Endodermal cell (in vitro differentiated cells): Measurements from ENCODE around the gene BCCIP. TPM values are rescaled to one million over a fixed set of nuclear protein-coding genes. Genes with fewer than 3 reads are reported as not detected.

Source experiments
- DNase-seq: peaks from one replicate; pipeline ENCODE4 v3.0.0-alpha.2; 2017
- H3K27ac ChIP-seq: 2 replicates; pipeline ENCODE4 v1.5.1; 2013; ENCODE audit warnings: mild to moderate bottlenecking, low read depth, low read length, moderate library complexity
- H3K27me3 ChIP-seq: 2 replicates; pipeline ENCODE4 v1.6.1; 2013; ENCODE audit warnings: mild to moderate bottlenecking, low read length, moderate library complexity; ENCODE audit not compliant: insufficient read depth, control insufficient read depth, poor library complexity, severe bottlenecking
- H3K36me3 ChIP-seq: 2 replicates; pipeline ENCODE4 v1.7.0; 2013; ENCODE audit warnings: mild to moderate bottlenecking, low read length, moderate library complexity; ENCODE audit not compliant: control insufficient read depth, insufficient read depth
- H3K4me1 ChIP-seq: one replicate; pipeline ENCODE4 v1.7.0; 2013; ENCODE audit warnings: low read length; ENCODE audit not compliant: control insufficient read depth, insufficient read depth
- H3K4me3 ChIP-seq: 2 replicates; pipeline ENCODE4 v1.5.1; 2013; ENCODE audit warnings: mild to moderate bottlenecking, low read length, moderate library complexity
- H3K9ac ChIP-seq: 2 replicates; pipeline ENCODE4 v1.6.1; 2013; ENCODE audit warnings: mild to moderate bottlenecking, low read length, moderate library complexity; ENCODE audit not compliant: poor library complexity, severe bottlenecking; ENCODE audit errors: extremely low read depth
- H3K9me3 ChIP-seq: 2 replicates; pipeline ENCODE4 v1.6.1; 2013; ENCODE audit warnings: mild to moderate bottlenecking, low read length, moderate library complexity; ENCODE audit not compliant: control insufficient read depth
- H3K27ac Mint-ChIP-seq: 2 replicates; pipeline ENCODE4 v1.8.0; 2020; ENCODE audit warnings: mixed read lengths
- H3K27me3 Mint-ChIP-seq: 2 replicates; pipeline ENCODE4 v1.8.0; 2021; ENCODE audit warnings: mild to moderate bottlenecking, mixed read lengths; ENCODE audit not compliant: insufficient read depth
- H3K36me3 Mint-ChIP-seq: 2 replicates; pipeline ENCODE4 v1.8.0; 2020; ENCODE audit warnings: low read depth, mixed read lengths
- H3K4me1 Mint-ChIP-seq: 2 replicates; pipeline ENCODE4 v1.8.0; 2020; ENCODE audit warnings: mixed read lengths
- H3K4me3 Mint-ChIP-seq: 2 replicates; pipeline ENCODE4 v1.8.0; 2020; ENCODE audit warnings: mild to moderate bottlenecking, moderate library complexity, mixed read lengths
- H3K9me3 Mint-ChIP-seq: 2 replicates; pipeline ENCODE4 v1.8.0; 2020; ENCODE audit warnings: mild to moderate bottlenecking, mixed read lengths
- CTCF ChIP-seq: fragments of 200-600 bp; sonication (generic); conservative IDR thresholded peaks from 2 replicates; pipeline ENCODE4 v1.5.0; 2021; ENCODE audit warnings: antibody characterized with exemption, mild to moderate bottlenecking
- WGBS, 2 experiments: methylation state at CpG; one replicate each; pipeline versions ENCODE4 v1.1.5 to v1.1.7; 2013; ENCODE audit warnings: missing lambda C conversion rate in 2 of 2, mixed read lengths in 1 of 2; ENCODE audit not compliant: insufficient coverage in 1 of 2, insufficient read length in 1 of 2; 5-methylcytosine and 5-hydroxymethylcytosine counted together
- total RNA-seq, 2 donors: library from RNA; stranded (reverse); fragmentation: NEBNext Ultra II Directional in 1 of 2; extraction: Animal tissue kit (Norgen Biotek cat#: 25700) in 1 of 2; gene quantifications; 2 replicates in 1 of 2; 3 replicates in 1 of 2; pipeline ENCODE4 v1.2.1, GENCODE V29; 2021

The BCCIP gene
- total RNA-seq, 2 donors from 2014 or later, result 84.4 to 93.8 TPM

GRCh38 chr10:125792342-125793300 lies 30.7 kb upstream of the BCCIP start:
- Mint-ChIP-seq H3K4me3 (no peak overlapping the region), H3K4me1 (peaks cover 9% of the 10 kb centered on the region), H3K27ac (no peak overlapping the region), H3K27me3 (no peaks in the 10 kb centered on the region), H3K9me3 (no peaks in the 10 kb centered on the region), H3K36me3 (peaks cover 35% of the 10 kb centered on the region)
- Histone ChIP-seq H3K27ac (no peak overlapping the region), H3K27me3 (no peaks in the 10 kb centered on the region), H3K36me3 (peaks cover 34% of the 10 kb centered on the region), H3K4me3 (no peak overlapping the region), H3K9ac (no peak overlapping the region), H3K4me1 (no peaks in the 10 kb centered on the region), H3K9me3 (no peaks in the 10 kb centered on the region)
- TF ChIP-seq CTCF, result no peak
- DNase-seq, result no peak
- WGBS, 2 experiments, result 92 to 93% methylated on average over 10 to 14 of the region's 14 CpGs

GRCh38 chr10:125795128-125795527 lies 28.2 kb upstream of the BCCIP start:
- Histone ChIP-seq H3K9me3 (no peaks in the 10 kb centered on the region), H3K4me3 (no peak overlapping the region), H3K27me3 (no peaks in the 10 kb centered on the region), H3K4me1 (peaks cover 5% of the 10 kb centered on the region), H3K9ac (no peak overlapping the region), H3K27ac (no peak overlapping the region), H3K36me3 (peaks cover 31% of the 10 kb centered on the region)
- Mint-ChIP-seq H3K27me3 (no peaks in the 10 kb centered on the region), H3K27ac (no peak overlapping the region), H3K4me1 (peaks cover 9% of the 10 kb centered on the region), H3K36me3 (peaks cover 36% of the 10 kb centered on the region), H3K4me3 (no peak overlapping the region), H3K9me3 (no peaks in the 10 kb centered on the region)
- no peak for TF ChIP-seq CTCF
- whole genome bisulfite sequencing, 2 experiments, result 96 to 100% methylated on average over 1 to 2 of the region's 2 CpGs
- no peak for DNase-seq

- no peaks in the 10 kb centered on the region for H3K27me3 ChIP-seq
- H3K27me3 Mint-ChIP-seq, result no peaks in the 10 kb centered on the region
- DNase-seq, result no peak
- H3K27ac ChIP-seq, result no peak overlapping the region
- H3K36me3 Mint-ChIP-seq, result peaks cover 37% of the 10 kb centered on the region
- H3K4me3 Mint-ChIP-seq, result no peak overlapping the region
- H3K36me3 ChIP-seq, result peaks cover 31% of the 10 kb centered on the region
- H3K9me3 ChIP-seq, result no peaks in the 10 kb centered on the region
- TF ChIP-seq CTCF, result no peak
- peaks cover 7% of the 10 kb centered on the region for H3K4me1 ChIP-seq
- H3K4me3 ChIP-seq, result no peak overlapping the region
- no peaks in the 10 kb centered on the region for H3K9me3 Mint-ChIP-seq
- H3K9ac ChIP-seq, result no peak overlapping the region
- WGBS, 2 experiments, result 82% methylated on average over 8 of the region's 8 CpGs
- no peak overlapping the region for H3K27ac Mint-ChIP-seq
- H3K4me1 Mint-ChIP-seq, result peaks cover 13% of the 10 kb centered on the region
Measured at GRCh38 chr10:125795637-125796190, 27.6 kb upstream of the BCCIP start.
